ENCODE results near the gene SRP68. TPM values are rescaled to one million over a fixed set of nuclear protein-coding genes. Genes with fewer than 3 reads are reported as not detected.

SRP68 gene
- total and polyA plus RNA-seq, 9 of the 15 experiments (the other 6 are each of a cell fraction or from before 2014, with no cell fraction given), result 29.4 to 92.6 (median 36.2) TPM

DNA sequence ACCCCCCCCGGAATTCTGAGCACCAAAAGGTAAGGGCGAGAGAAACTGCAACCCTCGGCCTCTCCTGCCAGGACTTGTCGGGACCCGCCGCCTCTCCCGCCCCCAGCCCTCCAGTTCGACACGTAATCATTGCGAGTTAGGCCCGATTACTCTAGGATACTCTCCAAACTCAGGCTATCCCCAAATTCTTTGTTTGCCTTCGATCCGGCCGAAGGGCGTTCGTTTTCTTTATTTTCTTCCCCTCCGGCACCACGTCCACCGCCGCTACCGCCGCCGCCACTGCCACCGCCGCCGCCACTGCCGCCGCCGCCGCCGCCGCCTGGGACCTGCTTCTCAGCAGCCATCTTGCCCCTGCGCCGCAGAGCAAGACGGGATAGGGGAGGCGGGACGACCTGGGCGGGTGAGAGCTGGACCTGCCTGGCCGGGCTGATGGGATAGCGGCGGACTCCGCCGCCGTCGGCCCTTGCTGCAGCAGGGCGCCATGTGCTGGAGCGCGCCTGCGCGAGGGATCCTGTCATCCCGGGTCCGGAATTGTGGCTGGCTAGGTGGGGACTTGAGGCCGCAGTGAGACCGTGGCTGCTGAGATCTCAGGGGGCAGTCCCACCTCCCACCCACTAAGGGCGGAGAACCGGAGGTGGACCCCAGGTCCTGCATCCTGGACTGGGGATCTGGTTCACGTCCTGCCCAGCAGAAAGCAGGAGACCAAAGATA, at the start of gene SRP68 (continued):
- TF ChIP-seq, protein P1, sequence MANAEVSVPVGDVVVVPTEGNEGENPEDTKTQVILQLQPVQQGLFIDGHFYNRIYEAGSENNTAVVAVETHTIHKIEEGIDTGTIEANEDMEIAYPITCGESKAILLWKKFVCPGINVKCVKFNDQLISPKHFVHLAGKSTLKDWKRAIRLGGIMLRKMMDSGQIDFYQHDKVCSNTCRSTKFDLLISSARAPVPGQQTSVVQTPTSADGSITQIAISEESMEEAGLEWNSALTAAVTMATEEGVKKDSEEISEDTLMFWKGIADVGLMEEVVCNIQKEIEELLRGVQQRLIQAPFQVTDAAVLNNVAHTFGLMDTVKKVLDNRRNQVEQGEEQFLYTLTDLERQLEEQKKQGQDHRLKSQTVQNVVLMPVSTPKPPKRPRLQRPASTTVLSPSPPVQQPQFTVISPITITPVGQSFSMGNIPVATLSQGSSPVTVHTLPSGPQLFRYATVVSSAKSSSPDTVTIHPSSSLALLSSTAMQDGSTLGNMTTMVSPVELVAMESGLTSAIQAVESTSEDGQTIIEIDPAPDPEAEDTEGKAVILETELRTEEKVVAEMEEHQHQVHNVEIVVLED (CRISPR knock-in tag; IDR thresholded peaks at IDR 0.05), result 0 out of 2 replicates have a peak, but pooled peaks have one; percentile 18
- TF ChIP-seq TSC22D4 (tag; IDR thresholded peaks at IDR 0.05) (no peak), NFRKB (IDR thresholded peaks at IDR 0.05; ENCODE audit: low read depth) (peak; percentile 87; the same call in 1 of the 2 replicates), ZNF274 (IDR thresholded peaks at IDR 0.05; ENCODE audit: borderline replicate concordance, low read depth, low read length) (no peak), MYC (IDR thresholded peaks at IDR 0.05; ENCODE audit: low read depth, low read length) (peak; percentile 94), MYC (CRISPR knock-in tag; IDR thresholded peaks at IDR 0.05; ENCODE audit: borderline replicate concordance, low read depth) (peak; percentile 80), ZNF76 (CRISPR knock-in tag; IDR thresholded peaks at IDR 0.05; ENCODE audit: borderline replicate concordance) (peak; percentile 99)
- TF ChIP-seq, protein P2, sequence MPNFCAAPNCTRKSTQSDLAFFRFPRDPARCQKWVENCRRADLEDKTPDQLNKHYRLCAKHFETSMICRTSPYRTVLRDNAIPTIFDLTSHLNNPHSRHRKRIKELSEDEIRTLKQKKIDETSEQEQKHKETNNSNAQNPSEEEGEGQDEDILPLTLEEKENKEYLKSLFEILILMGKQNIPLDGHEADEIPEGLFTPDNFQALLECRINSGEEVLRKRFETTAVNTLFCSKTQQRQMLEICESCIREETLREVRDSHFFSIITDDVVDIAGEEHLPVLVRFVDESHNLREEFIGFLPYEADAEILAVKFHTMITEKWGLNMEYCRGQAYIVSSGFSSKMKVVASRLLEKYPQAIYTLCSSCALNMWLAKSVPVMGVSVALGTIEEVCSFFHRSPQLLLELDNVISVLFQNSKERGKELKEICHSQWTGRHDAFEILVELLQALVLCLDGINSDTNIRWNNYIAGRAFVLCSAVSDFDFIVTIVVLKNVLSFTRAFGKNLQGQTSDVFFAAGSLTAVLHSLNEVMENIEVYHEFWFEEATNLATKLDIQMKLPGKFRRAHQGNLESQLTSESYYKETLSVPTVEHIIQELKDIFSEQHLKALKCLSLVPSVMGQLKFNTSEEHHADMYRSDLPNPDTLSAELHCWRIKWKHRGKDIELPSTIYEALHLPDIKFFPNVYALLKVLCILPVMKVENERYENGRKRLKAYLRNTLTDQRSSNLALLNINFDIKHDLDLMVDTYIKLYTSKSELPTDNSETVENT (CRISPR knock-in tag; IDR thresholded peaks at IDR 0.05), result peak; percentile 65
- TF ChIP-seq, protein P3, sequence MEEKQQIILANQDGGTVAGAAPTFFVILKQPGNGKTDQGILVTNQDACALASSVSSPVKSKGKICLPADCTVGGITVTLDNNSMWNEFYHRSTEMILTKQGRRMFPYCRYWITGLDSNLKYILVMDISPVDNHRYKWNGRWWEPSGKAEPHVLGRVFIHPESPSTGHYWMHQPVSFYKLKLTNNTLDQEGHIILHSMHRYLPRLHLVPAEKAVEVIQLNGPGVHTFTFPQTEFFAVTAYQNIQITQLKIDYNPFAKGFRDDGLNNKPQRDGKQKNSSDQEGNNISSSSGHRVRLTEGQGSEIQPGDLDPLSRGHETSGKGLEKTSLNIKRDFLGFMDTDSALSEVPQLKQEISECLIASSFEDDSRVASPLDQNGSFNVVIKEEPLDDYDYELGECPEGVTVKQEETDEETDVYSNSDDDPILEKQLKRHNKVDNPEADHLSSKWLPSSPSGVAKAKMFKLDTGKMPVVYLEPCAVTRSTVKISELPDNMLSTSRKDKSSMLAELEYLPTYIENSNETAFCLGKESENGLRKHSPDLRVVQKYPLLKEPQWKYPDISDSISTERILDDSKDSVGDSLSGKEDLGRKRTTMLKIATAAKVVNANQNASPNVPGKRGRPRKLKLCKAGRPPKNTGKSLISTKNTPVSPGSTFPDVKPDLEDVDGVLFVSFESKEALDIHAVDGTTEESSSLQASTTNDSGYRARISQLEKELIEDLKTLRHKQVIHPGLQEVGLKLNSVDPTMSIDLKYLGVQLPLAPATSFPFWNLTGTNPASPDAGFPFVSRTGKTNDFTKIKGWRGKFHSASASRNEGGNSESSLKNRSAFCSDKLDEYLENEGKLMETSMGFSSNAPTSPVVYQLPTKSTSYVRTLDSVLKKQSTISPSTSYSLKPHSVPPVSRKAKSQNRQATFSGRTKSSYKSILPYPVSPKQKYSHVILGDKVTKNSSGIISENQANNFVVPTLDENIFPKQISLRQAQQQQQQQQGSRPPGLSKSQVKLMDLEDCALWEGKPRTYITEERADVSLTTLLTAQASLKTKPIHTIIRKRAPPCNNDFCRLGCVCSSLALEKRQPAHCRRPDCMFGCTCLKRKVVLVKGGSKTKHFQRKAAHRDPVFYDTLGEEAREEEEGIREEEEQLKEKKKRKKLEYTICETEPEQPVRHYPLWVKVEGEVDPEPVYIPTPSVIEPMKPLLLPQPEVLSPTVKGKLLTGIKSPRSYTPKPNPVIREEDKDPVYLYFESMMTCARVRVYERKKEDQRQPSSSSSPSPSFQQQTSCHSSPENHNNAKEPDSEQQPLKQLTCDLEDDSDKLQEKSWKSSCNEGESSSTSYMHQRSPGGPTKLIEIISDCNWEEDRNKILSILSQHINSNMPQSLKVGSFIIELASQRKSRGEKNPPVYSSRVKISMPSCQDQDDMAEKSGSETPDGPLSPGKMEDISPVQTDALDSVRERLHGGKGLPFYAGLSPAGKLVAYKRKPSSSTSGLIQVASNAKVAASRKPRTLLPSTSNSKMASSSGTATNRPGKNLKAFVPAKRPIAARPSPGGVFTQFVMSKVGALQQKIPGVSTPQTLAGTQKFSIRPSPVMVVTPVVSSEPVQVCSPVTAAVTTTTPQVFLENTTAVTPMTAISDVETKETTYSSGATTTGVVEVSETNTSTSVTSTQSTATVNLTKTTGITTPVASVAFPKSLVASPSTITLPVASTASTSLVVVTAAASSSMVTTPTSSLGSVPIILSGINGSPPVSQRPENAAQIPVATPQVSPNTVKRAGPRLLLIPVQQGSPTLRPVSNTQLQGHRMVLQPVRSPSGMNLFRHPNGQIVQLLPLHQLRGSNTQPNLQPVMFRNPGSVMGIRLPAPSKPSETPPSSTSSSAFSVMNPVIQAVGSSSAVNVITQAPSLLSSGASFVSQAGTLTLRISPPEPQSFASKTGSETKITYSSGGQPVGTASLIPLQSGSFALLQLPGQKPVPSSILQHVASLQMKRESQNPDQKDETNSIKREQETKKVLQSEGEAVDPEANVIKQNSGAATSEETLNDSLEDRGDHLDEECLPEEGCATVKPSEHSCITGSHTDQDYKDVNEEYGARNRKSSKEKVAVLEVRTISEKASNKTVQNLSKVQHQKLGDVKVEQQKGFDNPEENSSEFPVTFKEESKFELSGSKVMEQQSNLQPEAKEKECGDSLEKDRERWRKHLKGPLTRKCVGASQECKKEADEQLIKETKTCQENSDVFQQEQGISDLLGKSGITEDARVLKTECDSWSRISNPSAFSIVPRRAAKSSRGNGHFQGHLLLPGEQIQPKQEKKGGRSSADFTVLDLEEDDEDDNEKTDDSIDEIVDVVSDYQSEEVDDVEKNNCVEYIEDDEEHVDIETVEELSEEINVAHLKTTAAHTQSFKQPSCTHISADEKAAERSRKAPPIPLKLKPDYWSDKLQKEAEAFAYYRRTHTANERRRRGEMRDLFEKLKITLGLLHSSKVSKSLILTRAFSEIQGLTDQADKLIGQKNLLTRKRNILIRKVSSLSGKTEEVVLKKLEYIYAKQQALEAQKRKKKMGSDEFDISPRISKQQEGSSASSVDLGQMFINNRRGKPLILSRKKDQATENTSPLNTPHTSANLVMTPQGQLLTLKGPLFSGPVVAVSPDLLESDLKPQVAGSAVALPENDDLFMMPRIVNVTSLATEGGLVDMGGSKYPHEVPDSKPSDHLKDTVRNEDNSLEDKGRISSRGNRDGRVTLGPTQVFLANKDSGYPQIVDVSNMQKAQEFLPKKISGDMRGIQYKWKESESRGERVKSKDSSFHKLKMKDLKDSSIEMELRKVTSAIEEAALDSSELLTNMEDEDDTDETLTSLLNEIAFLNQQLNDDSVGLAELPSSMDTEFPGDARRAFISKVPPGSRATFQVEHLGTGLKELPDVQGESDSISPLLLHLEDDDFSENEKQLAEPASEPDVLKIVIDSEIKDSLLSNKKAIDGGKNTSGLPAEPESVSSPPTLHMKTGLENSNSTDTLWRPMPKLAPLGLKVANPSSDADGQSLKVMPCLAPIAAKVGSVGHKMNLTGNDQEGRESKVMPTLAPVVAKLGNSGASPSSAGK (IDR thresholded peaks at IDR 0.05), result peak; percentile 88
